ENCODE data around the gene TNF.
"Not testable (repeated sequence)": the region's sequence is repeated elsewhere in the genome, so short reads cannot be mapped to it uniquely, and the experiment has no call there.

TNF gene

GRCh38 chr6:31543639-31544038 lies 31.7 kb upstream of the TNF start:
- no peak for DNase-seq (ENCODE audit: low read depth, low spot score)

DNA sequence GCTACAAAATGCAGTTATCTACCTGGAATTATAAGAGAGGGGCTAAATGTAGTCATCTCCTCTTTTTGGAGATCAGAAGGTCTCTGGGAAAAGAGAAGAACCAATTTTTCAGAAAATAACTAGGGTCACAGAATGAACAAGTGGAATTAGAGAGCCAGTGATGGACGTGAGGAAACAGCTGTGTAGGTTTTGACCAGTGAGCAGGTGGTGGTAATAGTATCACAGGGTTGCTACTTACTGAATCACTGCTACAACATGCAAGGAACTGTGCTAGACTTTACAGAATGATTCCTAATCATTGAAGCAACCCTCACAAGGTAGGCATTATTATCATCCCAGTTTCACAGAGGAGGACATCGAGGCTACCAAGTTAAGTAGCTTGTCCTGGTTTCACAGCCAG lies 30.7 kb upstream of the TNF start:
- DNase-seq (ENCODE audit: low read depth, low spot score) = no peak

DNA sequence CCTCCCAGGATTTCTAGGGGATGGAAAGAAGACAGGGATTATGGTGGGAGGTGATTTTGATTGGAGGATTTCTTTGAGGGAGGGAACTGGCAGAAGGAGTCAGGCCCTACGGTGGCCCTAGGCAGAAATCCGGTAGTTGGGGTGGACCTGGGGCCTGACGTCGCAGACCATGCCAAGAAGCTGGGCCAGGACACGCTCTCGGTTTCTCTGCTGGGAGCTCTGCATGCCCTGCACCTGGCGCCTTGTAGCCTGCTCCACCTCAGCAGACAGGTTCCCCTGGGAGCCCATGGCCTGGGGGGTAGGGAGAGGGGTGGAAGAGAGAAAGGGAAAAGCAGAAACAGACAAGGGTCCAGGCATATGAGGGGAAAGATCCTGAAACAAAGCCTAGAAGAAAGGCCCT lies 30.1 kb upstream of the TNF start:
- DNase-seq (ENCODE audit: low read depth, low spot score) = no peak

DNA sequence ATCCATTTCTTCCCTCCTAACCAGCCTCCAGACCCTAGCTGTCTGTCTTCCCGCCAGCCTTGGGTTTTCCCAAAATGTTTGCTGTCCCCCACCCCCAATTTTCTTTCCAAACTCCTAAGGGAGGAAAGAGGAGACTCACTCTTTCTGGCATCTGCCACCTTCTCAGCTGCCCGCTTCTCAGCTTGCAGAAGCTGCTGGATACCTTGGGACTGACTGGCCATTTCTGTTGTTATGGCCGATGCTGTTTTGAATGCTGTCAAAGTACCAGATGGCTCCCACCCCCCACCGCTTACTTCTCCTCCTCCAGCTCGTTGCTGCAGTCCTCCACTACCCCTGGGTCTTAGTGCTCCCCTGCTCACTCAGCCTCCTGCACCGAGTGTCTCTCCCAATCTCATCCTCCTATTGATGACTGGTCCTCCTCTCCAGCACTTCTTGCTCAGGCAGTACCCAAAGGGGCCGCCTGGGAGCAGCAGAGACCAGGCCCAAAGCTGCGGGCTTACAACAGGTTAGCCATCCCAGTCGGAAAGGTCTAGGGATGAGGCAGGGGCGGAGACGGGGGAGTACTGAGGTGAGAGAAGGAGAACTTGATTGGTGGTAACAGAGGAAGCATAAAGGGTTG lies 28.9 kb upstream of the TNF start, which contains the start of gene ATP6V1G2:
Gene ATP6V1G2, minus strand, starts transcription at position 270 of the 619 bp plus-strand sequence. Its CDS starts 49 bp downstream, at position 221.
- DNase-seq (ENCODE audit: low read depth, low spot score) = peak; percentile 92

DNA sequence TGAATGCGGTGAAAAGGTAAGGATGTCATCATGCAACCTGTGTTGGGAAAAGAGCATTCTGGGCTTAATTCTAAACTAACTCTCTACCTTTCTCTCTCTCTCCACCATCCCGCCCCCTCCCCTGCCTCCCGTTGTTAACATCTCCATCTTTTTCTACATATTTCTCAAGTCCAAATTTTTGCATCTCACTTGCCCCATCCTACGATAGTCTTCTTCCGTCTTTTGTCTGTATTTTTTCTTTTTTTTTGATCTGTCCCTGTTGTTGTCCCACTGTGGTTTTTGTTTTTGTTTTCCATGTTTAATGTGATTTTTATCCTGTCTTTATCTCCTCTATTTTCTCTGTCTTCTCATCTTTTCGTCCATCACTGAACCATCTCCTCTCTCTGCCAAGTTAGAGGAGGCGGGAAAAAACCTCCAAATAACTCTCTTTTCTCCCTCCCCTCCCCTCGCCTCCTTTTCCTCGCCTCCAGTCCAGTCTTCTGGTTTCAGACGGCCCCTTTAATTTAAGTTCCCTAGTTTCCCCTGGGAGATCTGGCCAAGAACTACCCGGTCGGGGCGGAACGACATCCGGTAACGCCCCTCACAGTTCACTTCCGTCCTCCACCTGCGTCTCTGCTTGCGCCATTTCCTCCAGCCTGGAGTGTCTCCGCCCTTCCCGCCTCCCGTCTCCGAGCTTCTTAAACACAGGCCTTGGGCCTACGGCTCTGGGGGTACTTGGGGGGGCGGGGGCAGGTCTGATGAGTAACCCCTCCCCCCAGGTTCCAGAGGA lies 28.2 kb upstream of the TNF start, which contains the start of gene NFKBIL1:
Gene NFKBIL1, plus strand, starts transcription at position 651 of the 769 bp plus-strand sequence. Its CDS starts 87 bp downstream, at position 738.
- DNase-seq (ENCODE audit: low read depth, low spot score) = peak; percentile 96

DNA sequence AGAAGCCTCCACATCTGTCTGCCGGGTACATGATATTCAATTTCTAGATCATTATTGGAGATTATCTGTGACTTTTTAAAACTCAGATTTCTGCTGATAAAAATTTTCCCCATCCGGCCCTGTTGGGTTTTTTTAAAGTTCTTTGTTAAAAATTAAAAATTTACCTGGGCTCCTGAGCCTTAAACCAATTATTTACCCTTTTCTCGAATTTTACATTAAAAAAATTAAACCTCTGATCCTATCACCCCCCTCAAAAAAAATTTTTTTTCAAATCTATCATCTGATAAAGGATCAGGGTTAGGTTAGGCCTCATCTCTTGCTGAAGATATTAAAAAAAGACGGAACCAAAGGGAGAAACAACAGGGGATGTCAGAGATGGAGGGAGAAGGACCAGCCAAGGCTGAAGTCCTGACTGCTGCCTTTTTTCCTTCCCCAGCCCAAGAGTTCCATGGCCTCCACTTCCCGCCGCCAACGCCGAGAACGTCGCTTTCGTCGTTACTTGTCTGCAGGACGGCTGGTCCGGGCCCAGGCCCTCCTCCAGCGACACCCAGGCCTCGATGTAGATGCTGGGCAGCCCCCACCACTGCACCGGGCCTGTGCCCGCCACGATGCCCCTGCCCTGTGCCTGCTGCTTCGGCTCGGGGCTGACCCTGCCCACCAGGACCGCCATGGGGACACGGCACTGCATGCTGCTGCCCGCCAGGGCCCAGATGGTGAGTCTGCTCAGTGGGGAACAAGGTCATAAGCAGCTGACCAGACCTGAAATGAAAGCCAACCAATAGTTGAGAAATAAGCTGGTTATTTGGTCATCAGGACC lies 27.4 kb upstream of the TNF start:
- no peak for DNase-seq (ENCODE audit: low read depth, low spot score)

DNA sequence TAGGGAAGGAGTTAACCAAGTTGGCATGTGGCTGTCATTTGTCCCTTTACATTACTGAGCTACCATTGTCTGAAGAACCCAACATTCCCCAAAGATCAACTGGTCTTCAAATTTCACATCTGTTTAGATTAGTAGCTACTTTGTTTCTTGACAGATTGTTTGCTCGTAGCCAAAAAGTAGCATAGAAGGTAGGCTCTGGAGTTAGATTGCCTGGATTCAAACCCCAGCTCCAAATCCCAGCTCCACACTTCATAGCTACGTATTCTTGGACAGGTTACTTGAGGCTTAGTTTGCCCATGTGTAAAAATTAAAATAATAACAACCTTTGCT lies 26.9 kb upstream of the TNF start:
- DNase-seq (ENCODE audit: low read depth, low spot score) = no peak

- not testable (repeated sequence) for DNase-seq (ENCODE audit: low read depth, low spot score)
Observed at GRCh38 chr6:31551371-31551770, 24.0 kb upstream of the TNF start.

DNA sequence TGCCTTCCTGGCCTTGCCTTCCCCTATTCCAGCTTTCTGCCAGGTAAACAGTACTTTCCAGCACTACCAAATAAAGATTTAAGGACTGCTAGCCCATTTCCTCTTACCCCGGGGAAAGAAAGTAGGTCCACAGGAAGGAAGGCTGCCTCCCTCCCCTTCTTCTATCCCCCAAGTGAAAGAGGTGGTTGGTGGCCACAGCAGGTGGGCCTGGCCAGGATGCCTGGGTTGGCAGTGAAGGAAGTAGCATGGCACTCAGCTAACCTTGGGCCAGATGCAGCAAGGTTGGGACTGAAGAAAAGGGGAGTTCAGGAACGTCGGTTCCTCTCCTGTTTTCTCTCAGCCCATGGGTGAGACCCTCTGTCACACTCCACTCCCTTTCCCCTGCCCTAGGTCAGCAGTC lies 19.1 kb upstream of the TNF start:
- no peak for DNase-seq (ENCODE audit: low read depth, low spot score)

DNA sequence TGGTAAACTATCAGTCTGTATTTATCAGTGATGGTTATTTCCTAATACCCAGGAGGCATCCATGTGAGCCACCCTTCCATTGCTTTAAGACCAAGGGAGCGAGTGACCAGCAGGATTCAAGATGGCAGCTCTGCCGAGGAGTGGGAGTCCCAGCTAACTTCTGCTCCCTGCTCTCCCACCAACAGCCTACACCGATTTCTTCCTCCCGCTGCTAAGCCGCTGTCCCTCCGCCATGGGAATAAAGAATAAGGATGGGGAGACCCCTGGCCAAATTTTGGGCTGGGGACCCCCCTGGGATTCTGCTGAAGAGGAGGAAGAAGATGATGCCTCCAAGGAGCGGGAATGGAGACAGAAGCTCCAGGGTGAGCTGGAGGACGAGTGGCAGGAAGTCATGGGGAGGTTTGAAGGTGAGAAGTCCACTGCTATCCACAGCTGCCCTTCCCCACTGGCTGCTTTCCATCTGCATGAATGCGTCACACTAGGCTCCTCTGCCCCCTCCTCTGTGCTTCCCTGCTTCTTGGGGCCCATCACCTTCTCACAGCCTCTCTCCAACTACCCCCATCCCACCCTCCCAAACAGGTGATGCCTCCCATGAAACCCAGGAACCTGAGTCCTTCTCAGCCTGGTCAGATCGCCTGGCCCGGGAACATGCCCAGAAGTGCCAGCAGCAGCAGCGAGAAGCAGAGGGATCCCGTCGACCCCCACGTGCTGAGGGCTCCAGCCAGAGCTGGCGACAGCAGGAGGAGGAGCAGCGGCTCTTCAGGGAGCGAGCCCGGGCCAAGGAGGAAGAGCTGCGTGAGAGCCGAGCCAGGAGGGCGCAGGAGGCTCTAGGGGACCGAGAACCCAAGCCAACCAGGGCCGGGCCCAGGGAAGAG lies 17.7 kb upstream of the TNF start:
- DNase-seq (ENCODE audit: low read depth, low spot score) = no peak

- no peak for DNase-seq (ENCODE audit: low read depth, low spot score)
Observed at GRCh38 chr6:31558318-31558625, 17.1 kb upstream of the TNF start.

DNA sequence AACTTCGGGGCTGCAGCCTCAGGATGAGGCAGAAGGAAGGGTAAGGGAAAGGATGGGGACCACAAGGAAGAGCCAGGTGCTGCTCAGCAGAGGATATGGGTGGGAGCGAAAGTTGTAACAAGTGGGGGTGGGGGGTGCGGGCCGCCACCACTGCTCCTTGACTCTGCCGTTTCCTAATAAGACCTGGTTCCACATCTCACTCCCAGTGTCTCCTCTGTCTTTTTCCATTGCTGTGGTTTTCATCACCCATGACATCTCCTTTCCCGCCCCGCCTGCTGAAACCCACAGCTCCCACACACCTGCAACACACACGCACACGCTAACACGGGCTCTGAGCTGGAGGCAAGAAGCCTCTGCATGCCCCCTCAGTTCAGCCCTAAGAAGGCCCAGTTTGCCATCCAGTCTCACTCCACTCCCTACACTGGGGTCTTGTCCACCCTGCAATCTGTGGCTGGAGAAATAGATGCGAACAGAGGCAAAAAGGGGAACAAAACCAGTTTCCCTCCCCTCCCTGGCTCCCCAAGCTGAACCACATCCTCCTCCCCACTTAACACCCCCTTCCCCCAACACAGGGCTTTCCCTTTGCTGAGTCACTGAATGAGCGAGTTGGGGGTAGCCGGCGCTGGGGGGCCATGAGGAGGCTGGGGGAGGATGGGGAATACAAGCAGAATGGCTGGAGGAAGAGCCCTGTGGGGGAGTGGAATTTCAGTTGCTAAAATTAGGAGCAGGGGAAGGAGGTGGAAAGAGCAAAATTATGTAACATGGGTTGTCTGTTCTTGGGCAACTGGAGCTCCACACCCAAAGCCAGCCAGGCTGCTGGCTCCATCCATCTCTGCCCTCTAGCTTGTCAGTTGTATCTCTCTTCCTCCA lies 16.5 kb upstream of the TNF start:
- DNase-seq (ENCODE audit: low read depth, low spot score) = no peak

GRCh38 chr6:31559606-31559957 lies 15.8 kb upstream of the TNF start:
- DNase-seq (ENCODE audit: low read depth, low spot score) = no peak

DNA sequence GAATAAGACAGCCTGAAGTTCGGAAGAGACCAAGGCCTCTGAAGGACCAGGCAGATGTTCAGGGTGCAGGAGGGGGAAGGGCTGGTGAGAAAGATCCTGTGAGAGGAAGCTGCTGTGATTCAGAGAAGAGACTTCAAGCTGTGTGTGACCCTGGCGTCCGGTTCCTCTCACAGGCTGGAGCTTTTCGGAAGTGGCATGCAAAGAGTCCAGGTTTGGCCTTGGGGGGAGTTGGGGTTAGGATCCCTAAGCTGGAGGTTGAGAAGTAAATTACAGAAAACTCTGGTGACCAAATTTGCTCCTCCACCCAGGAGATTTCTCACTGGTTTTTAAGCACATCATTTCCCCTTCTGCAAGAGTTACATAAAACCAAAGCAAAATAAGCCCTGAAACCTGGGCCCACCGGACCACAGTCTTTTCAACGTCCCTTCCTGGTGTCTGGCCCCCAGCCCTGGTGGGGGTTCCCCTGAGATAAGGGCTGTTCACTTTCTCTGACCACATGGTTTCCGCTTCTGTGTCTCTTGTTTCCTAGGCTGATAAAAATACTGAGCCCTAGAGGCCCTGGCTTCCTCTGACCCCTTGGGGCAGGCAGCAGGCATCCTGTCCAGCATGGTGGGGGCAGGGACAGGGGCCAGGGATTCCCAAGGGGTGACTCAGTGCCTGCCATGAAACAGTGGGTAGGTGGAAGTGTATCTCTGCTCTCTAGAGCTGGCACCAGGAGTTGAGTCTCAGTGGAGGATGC lies 15.2 kb upstream of the TNF start:
- DNase-seq (ENCODE audit: low read depth, low spot score) = no peak

- no peak for DNase-seq (ENCODE audit: low read depth, low spot score)
Observed at GRCh38 chr6:31560697-31561058, 14.7 kb upstream of the TNF start.

- no peak for DNase-seq (ENCODE audit: low read depth, low spot score)
Observed at GRCh38 chr6:31567531-31568370, 7.6 kb upstream of the TNF start.

DNA sequence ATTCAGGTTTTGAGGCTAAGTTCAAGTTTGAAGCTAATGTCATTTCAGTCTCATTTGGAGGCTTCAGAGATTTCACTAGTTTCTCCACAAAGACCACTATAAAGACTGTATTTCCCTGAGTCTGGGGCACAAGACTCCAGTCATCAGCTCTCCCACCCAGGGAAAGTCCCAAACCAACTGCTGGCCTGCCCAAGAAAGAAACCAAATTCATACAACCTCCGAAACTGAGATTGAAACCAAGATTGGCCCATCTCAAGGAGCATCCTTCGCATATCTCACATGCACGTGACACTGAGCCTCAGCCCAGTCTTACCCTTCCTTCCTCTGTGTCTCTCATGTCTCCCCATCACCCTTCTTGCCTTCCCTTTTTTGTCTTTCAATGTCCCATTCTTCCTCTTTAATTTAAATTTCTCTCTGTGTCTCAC lies 6.8 kb upstream of the TNF start:
- no peak for DNase-seq (ENCODE audit: low read depth, low spot score)

- DNase-seq (ENCODE audit: low read depth, low spot score) = no peak
Observed at GRCh38 chr6:31569861-31570536, 5.4 kb upstream of the TNF start.

Measured in smooth muscle cell of the brain vasculature (primary cell).